Activated CD4-positive, alpha-beta T cell treated with anti-CD3 and anti-CD28 coated beads, Interleukin-2, amount 50 U/mL, for 48 hours (primary cell): Measurements from ENCODE around the gene ZAP70.
"Not testable (repeated sequence)": the region's sequence is repeated elsewhere in the genome, so short reads cannot be mapped to it uniquely, and the experiment has no call there.

Experiments
- DNase-seq, 2 experiments: peaks; one replicate each; pipeline ENCODE4 v3.0.0-alpha.2; 2020

ZAP70 gene

GRCh38 chr2:97699765-97700444 lies 13.5 kb upstream of the ZAP70 start:
- DNase-seq = peak; percentile 69 to 77

GRCh38 chr2:97701186-97701585 lies 12.2 kb upstream of the ZAP70 start:
- no peak for DNase-seq

- no peak for DNase-seq
Measured at GRCh38 chr2:97701851-97702465, 11.4 kb upstream of the ZAP70 start.

DNA sequence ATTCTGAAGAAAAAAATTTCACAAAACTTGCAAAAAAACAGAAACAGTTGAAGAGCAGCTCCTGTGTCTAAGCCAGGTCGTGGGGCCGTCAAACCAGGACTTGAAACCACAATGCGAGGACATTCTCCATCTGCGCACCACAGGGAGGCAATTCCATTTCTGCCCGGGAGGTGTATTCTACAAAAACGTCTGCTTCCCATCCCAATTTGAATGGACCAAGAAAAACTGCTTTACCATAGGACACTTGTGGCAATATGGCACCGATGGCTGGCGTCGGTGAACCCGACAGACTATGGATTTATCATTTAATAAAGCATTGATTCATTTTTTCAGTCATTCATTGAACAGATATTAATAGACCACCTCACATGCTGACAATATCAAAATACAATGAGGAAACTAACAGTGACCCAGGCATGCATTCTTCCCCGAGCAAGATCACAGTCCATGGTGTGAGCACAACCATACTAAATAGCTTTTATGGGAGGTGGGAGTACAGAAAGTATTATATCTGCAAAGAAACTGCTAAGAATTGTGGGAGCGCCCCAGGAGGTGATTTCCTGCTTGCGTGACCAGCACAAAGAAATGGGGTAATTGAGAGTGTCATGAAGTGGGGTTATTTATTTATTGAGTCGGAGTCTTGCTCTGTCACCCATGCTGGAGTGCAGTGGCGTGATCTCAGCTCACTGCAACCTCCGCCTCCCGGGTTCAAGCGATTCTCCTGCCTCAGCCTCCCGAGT lies 10.5 kb upstream of the ZAP70 start:
- DNase-seq = no peak

DNA sequence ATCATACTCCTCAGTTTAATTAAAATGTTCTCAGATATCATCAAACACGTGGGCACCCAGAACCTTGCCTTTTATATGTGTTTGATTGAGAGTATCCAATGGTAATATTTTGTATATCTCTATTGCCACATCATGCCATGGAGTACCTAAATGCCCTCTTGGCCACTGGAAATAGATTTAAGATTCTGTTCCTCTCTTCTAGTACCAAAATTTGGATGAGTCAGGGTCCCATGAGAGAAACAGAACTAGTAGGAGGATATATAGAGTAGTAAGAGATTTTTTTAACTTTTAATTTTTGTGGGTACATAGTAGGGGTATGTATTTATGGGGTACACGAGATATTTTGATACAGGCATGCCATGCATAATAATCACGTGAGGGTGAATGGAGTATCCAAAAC lies 9.6 kb upstream of the ZAP70 start:
- no peak for DNase-seq

- no peak for DNase-seq
Measured at GRCh38 chr2:97704989-97705388, 8.4 kb upstream of the ZAP70 start.

DNA sequence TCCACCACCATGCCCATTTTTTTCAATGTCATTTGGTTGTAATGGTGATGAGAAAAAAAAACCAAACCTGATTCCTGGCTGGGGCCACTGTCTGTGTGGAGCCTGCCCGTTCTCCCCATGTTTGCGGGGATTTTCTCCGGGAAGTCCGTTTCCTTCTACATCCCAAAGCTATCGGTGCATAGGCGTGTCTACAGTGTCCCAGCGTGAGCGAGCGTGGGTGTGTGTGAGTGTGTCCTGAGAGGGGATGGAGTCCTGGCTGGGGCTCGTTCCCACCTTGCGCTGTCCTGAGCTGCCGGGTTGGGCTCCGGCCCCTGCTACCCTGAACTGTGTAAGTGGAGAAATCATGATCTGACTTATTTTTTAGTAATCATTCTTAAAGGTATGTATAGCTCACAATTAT lies 7.3 kb upstream of the ZAP70 start:
- no peak for DNase-seq

DNA sequence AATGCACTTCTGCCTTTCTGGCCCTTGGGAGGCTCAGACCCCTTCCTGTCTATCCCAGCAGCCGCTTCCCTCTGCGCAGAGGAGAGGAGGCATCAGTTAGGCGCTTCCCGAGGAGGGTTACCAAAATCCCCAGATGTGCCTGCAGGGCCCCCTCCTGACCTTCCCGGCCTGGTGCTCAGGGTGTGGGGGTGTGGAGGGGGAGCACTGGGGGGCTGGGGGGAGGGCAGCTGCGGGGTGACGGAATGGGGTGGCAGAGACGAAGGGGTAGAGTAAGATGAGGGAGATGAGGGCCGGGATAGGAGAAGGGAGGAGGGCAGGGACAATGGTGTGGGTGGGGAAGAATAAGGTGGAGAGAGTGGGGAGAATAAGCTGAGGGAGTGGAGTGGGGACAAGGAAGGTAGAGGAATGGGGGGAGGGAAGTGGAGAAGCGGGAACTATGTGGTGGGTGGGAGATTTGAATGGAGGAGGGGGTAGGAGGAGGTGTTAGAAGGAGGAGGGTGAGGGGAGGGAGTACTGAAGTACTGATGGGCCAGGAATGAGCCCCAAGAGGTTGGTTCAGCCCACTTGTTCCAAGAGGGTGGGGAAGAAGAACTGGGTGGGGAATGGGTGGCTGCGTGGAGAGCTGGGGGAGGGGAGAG lies 6.5 kb upstream of the ZAP70 start:
- no peak for DNase-seq

- no peak for DNase-seq
Measured at GRCh38 chr2:97707362-97708047, 5.9 kb upstream of the ZAP70 start.

DNA sequence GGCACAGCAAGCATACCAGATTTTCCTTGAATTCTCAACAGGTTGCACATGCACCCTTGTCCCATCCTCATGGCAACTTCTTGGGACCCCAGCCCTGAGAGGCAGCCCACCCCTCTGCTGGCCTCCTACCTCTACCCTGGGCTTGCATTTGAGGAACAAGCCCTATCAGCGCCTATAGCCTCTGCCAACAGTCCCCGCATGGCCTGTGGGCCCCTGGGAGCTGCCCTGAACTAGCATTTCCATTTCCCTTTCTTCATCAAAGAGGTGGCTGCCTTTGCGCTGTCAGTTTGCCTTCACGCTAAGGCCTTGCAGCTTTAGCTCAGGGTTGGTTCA lies 5.4 kb upstream of the ZAP70 start:
- no peak for DNase-seq

DNA sequence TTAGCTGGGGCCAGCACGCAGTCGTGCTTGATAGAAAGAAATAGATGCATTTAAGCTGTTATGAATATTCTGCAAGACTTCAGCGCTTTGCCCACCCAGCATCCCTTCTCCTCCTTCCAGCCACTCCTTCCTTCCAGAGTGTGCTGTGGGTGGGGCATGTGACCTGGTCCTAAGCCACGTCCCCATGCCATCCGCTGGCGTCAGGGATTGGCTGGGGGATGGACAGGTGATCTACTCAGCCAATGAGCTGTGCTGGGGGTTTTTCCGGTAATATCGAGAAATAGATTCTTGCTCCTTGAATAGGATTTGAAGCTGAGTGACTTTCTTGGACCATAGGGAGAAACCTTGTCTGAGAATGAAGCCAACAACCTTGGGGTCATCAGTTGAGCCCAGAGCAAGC lies 4.8 kb upstream of the ZAP70 start:
- no peak for DNase-seq

GRCh38 chr2:97711394-97711711 lies 2.0 kb upstream of the ZAP70 start:
- no peak for DNase-seq

- not testable (repeated sequence) for DNase-seq
Measured at GRCh38 chr2:97712175-97712574, 1.2 kb upstream of the ZAP70 start.

- DNase-seq = peak; percentile 53 to 68
Measured at GRCh38 chr2:97712693-97713295, 582 bp upstream of the ZAP70 start.

GRCh38 chr2:97714084-97714949 lies 941 bp downstream of the ZAP70 start:
- peak; percentile 39 to 54 for DNase-seq

DNA sequence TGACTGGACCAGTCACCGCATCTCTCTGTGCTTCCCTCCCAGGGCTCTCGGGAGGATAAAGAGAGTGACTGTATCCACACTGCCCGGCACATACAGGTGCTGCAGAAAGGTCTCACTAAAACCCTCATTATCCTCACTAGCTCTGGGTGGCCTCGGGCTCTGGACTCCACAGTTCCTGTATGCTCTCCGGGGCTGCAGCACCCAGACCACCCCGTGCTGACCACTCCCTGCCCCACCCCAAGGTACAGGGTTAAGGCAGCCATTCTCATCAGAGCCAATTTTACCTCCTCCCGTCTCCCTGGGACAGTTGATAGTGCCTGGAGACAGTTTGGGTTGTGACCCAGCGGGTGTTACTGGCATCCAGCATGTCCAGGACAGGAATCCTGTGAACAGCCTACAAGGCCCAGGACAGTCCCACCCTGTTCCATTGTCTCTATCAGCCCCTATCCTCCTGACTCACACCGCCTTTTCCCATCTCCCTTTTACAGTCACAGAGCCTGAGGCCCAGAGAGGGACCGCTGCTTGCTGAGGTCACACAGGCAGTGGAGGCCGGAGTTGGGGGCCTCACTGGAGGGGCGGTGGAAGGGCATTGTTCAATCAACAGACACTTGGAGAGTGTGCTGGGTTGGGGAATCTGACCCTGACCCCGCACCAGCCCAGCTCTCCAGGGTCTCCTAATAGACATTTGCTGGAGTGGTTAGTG lies 1.7 kb downstream of the ZAP70 start:
- DNase-seq = no peak

GRCh38 chr2:97715951-97716694 lies 2.7 kb downstream of the ZAP70 start:
- no peak for DNase-seq

DNA sequence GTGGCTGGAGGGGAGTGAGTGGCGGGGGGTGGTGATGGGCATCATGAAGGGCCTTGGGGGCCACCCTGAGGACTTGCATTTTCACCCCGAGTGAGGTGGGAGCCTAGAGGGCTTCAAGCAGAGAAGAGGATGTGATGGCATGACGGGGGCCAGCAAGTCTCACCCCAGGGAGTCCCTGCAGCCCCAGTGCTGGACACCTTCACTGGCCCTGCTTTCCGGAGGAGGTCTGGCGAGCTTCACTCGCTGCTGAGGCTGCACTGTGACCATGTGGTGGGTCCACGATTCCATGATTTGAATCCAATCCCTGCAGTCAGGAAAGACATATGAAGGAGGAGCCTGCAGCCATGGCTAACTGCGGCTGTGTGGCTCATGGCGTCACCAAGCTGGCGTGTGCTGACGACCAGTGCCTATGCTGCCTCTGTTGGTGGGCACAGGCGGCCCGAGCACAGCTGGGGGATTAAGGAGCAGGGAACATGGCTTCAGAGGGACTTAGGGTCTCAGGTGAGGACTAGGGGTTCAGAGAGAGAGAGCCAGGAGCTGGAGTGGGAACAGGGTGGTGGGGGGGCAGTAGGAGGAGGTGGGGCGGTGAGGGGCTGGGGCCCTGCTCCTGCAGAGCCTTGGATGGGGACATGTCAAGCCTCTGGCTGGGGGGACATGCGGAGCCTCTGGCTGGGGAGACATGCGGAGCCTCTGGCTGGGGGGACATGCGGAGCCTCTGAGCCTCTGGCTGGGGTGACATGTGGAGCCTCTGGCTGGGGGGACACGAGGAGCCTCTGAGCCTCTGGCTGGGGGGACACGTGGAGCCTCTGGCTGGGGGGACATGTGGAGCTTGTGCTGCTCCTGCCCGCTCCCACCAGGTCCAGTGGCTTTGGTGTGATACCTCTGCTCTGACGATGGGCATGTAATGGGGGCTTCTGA lies 3.6 kb downstream of the ZAP70 start:
- DNase-seq = no peak

- DNase-seq = no peak
Measured at GRCh38 chr2:97717613-97717995, 4.2 kb downstream of the ZAP70 start.
